ENCODE measurements around the gene RPS6KA1. TPM values are rescaled to one million over a fixed set of nuclear protein-coding genes. Genes with fewer than 3 reads are reported as not detected.

Gene RPS6KA1
- total RNA-seq, 1 experiment from 2014 or later = 26.9 TPM

DNA sequence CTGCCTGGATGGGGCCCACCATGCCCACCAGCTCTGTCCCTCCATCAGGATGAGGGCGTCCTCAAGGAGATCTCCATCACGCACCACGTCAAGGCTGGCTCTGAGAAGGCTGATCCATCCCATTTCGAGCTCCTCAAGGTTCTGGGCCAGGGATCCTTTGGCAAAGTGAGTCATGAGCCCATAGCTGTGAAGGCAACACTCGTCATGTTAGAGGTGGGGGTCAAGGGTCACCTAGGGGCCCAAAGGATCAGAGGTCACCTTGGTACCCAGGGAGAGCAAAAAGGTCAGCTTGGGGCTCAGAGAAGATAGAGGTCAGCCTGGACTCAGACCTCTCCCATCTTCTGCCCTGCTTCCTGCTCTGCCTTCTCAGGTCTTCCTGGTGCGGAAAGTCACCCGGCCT lies 17.3 kb downstream of the RPS6KA1 start:
- H3K36me3 Mint-ChIP-seq (ENCODE audit: insufficient read depth, unreplicated experiment) = peaks cover 19% of the 10 kb centered on the region
- H3K27ac Mint-ChIP-seq (ENCODE audit: unreplicated experiment) = no peak overlapping the region
- no peak for DNase-seq
- CTCF ChIA-PET = interaction anchor here (0.7 kb wide), 1 partner anchor 8 kb away, joined by 3 read pairs; no protein-coding TSS in a partner anchor
- no TSS peak for BruUV-seq (replicated peaks)
- POLR2A ChIA-PET = no interaction called here
- no peak overlapping the region for H3K4me3 Mint-ChIP-seq (ENCODE audit: unreplicated experiment)
- H3K27me3 Mint-ChIP-seq (ENCODE audit: insufficient read depth, unreplicated experiment) = no peaks in the 10 kb centered on the region
- no peak overlapping the region for H3K4me3 ChIP-seq (ENCODE audit: low read depth, low read length)
- TF ChIP-seq, protein P1, sequence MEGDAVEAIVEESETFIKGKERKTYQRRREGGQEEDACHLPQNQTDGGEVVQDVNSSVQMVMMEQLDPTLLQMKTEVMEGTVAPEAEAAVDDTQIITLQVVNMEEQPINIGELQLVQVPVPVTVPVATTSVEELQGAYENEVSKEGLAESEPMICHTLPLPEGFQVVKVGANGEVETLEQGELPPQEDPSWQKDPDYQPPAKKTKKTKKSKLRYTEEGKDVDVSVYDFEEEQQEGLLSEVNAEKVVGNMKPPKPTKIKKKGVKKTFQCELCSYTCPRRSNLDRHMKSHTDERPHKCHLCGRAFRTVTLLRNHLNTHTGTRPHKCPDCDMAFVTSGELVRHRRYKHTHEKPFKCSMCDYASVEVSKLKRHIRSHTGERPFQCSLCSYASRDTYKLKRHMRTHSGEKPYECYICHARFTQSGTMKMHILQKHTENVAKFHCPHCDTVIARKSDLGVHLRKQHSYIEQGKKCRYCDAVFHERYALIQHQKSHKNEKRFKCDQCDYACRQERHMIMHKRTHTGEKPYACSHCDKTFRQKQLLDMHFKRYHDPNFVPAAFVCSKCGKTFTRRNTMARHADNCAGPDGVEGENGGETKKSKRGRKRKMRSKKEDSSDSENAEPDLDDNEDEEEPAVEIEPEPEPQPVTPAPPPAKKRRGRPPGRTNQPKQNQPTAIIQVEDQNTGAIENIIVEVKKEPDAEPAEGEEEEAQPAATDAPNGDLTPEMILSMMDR (IDR thresholded peaks at IDR 0.05; ENCODE audit: insufficient read depth in 1 of 2, low read depth in 1 of 2, low read length in 1 of 2, severe bottlenecking in 1 of 2, unreplicated experiment in 1 of 2) = no peak
- H3K4me1 ChIP-seq = no peaks in the 10 kb centered on the region
- no peaks in the 10 kb centered on the region for H3K4me1 Mint-ChIP-seq (ENCODE audit: low read depth, unreplicated experiment)
- no peaks in the 10 kb centered on the region for H3K9me3 Mint-ChIP-seq (ENCODE audit: unreplicated experiment)
- H3K36me3 ChIP-seq (ENCODE audit: control insufficient read depth, insufficient read depth, low read length) = no peaks in the 10 kb centered on the region; the same call in 1 of the 2 replicates
- intact Hi-C loops (cut with micrococcal nuclease; ENCODE audit: unreplicated experiment) = no loop called here
- H3K9me3 ChIP-seq = no peaks in the 10 kb centered on the region
- H3K27me3 ChIP-seq (replicated peaks; ENCODE audit: control insufficient read depth, insufficient read depth, low read length) = no peaks in the 10 kb centered on the region

DNA sequence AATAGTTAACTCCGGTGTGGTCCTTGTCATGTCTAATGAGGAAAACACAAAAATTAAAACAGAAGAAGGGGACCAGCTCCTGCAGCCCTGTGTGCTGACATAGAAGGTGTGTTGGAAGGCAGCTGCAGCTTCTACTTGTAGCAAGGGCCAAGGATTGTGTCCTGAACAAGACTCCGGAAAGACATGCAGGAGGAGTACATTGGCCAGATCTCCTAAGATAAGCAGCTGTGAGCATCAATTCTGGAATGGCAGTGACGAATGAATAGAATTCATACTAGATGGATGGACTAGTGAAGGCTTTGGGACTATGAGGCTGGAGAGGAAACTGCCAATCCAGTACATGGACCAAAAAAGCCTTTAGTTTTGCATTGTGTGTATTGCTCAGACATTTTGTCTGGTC lies 19.3 kb downstream of the RPS6KA1 start:
- no peak for DNase-seq
- TF ChIP-seq, protein P1 (IDR thresholded peaks at IDR 0.05; ENCODE audit: insufficient read depth in 1 of 2, low read depth in 1 of 2, low read length in 1 of 2, severe bottlenecking in 1 of 2, unreplicated experiment in 1 of 2) = no peak
- Mint-ChIP-seq H3K27me3 (ENCODE audit: insufficient read depth, unreplicated experiment) (no peaks in the 10 kb centered on the region), H3K27ac (ENCODE audit: unreplicated experiment) (no peak overlapping the region), H3K4me3 (ENCODE audit: unreplicated experiment) (no peak overlapping the region), H3K9me3 (ENCODE audit: unreplicated experiment) (no peaks in the 10 kb centered on the region), H3K36me3 (ENCODE audit: insufficient read depth, unreplicated experiment) (peaks cover 27% of the 10 kb centered on the region), H3K4me1 (ENCODE audit: low read depth, unreplicated experiment) (no peaks in the 10 kb centered on the region)
- H3K36me3 ChIP-seq (ENCODE audit: control insufficient read depth, insufficient read depth, low read length) = no peaks in the 10 kb centered on the region; the same call in 1 of the 2 replicates
- ChIA-PET CTCF (no interaction called here), POLR2A (no interaction called here)
- BruUV-seq (replicated peaks) = no TSS peak
- H3K4me3 ChIP-seq (ENCODE audit: low read depth, low read length) = no peak overlapping the region
- H3K27me3 ChIP-seq (replicated peaks; ENCODE audit: control insufficient read depth, insufficient read depth, low read length) = no peaks in the 10 kb centered on the region
- no peaks in the 10 kb centered on the region for H3K9me3 ChIP-seq
- intact Hi-C loops (cut with micrococcal nuclease; ENCODE audit: unreplicated experiment) = no loop called here
- H3K4me1 ChIP-seq = no peaks in the 10 kb centered on the region

DNA sequence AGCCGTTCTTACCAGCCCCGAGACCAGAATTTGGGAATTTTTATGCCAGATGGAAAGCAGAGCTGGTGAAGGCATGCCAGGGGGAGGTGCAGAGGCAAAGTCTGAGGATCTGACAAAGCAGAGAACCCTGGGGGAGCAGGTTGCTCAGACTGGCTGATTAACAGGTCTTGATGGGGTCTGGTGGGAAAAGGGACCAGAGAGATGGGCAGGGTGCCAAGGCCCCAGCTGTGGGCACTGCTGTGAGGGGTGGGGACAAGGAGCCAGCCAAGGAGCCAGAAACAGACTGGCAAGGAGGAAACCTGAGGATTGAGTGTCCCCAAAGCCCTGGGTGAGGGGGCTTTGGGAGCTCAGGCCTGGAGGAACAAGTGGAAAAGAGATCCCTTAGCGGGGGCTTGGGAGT lies 21.4 kb downstream of the RPS6KA1 start:
- DNase-seq = no peak
- Histone ChIP-seq H3K27me3 (replicated peaks; ENCODE audit: control insufficient read depth, insufficient read depth, low read length) (no peaks in the 10 kb centered on the region), H3K4me1 (no peaks in the 10 kb centered on the region), H3K4me3 (ENCODE audit: low read depth, low read length) (no peak overlapping the region), H3K36me3 (ENCODE audit: control insufficient read depth, insufficient read depth, low read length) (no peaks in the 10 kb centered on the region; the same call in none of the 2 replicates), H3K9me3 (no peaks in the 10 kb centered on the region)
- intact Hi-C loops (cut with micrococcal nuclease; ENCODE audit: unreplicated experiment) = no loop called here
- Mint-ChIP-seq H3K9me3 (ENCODE audit: unreplicated experiment) (no peaks in the 10 kb centered on the region), H3K27ac (ENCODE audit: unreplicated experiment) (no peak overlapping the region), H3K36me3 (ENCODE audit: insufficient read depth, unreplicated experiment) (peaks cover 21% of the 10 kb centered on the region), H3K4me1 (ENCODE audit: low read depth, unreplicated experiment) (no peaks in the 10 kb centered on the region), H3K4me3 (ENCODE audit: unreplicated experiment) (no peak overlapping the region), H3K27me3 (ENCODE audit: insufficient read depth, unreplicated experiment) (no peaks in the 10 kb centered on the region)
- ChIA-PET CTCF (no interaction called here), POLR2A (no interaction called here)
- TF ChIP-seq, protein P1 (IDR thresholded peaks at IDR 0.05; ENCODE audit: insufficient read depth in 1 of 2, low read depth in 1 of 2, low read length in 1 of 2, severe bottlenecking in 1 of 2, unreplicated experiment in 1 of 2) = no peak
- BruUV-seq (replicated peaks) = no TSS peak
